H1 (cell line): ENCODE results near the gene TBC1D24. TPM values are rescaled to one million over a fixed set of nuclear protein-coding genes. Genes with fewer than 3 reads are reported as not detected.
"Not testable (repeated sequence)": the region's sequence is repeated elsewhere in the genome, so short reads cannot be mapped to it uniquely, and the experiment has no call there.

Experiments
- CTCF ChIA-PET: fragments of 300-600 bp; sonication (Branson Sonifier 250); formaldehyde crosslinking; loops from one replicate; lab custom pipeline; 2021; ENCODE audit not compliant: partially characterized antibody; lab: Charles Lee
- POLR2A ChIA-PET: fragments of 300-600 bp; sonication (Branson Sonifier 250); formaldehyde crosslinking; loops from one replicate; lab custom pipeline; 2021; ENCODE audit warnings: inconsistent platforms; ENCODE audit not compliant: partially characterized antibody; lab: Charles Lee
- DNase-seq, 2 experiments: peaks; one replicate each; pipeline versions ENCODE4 v3.0.0 to v3.0.0-alpha.2; 2010 to 2022; ENCODE audit warnings: low spot score in 2 of 2, low read depth in 1 of 2, mixed read lengths in 1 of 2
- FAIRE-seq: peaks from 2 replicates; lab custom pipeline; 2011; peaks lifted over from hg19 to GRCh38; lab: Jason Lieb, UNC
- H2AFZ ChIP-seq: 2 replicates; pipeline ENCODE4 v1.8.1; 2012; ENCODE audit warnings: low read length, inconsistent platforms
- H2AK5ac ChIP-seq: 2 replicates; pipeline ENCODE4 v1.6.1; 2013; ENCODE audit warnings: low read depth, low read length
- H2BK120ac ChIP-seq: replicated peaks from 2 replicates; pipeline ENCODE3; 2013; ENCODE audit warnings: low read depth, low read length, inconsistent platforms
- H2BK12ac ChIP-seq: 2 replicates; pipeline ENCODE4 v1.6.1; 2013; ENCODE audit warnings: low read depth, low read length
- H2BK15ac ChIP-seq: 2 replicates; pipeline ENCODE4 v1.6.1; 2013; ENCODE audit warnings: low read length
- H2BK20ac ChIP-seq: 2 replicates; pipeline ENCODE4 v1.6.1; 2013; ENCODE audit warnings: low read length
- H2BK5ac ChIP-seq: 2 replicates; pipeline ENCODE4 v1.6.1; 2013; ENCODE audit warnings: low read depth, low read length
- H3K14ac ChIP-seq: 2 replicates; pipeline ENCODE4 v1.6.1; 2013; ENCODE audit warnings: inconsistent platforms; ENCODE audit not compliant: insufficient read length
- H3K18ac ChIP-seq: 2 replicates; pipeline ENCODE4 v1.6.1; 2013; ENCODE audit warnings: low read length; ENCODE audit errors: extremely low read depth
- H3K23ac ChIP-seq: 2 replicates; pipeline ENCODE4 v1.6.1; 2013; ENCODE audit warnings: inconsistent platforms; ENCODE audit not compliant: insufficient read length
- H3K23me2 ChIP-seq: 2 replicates; pipeline ENCODE4 v1.6.1; 2013; ENCODE audit warnings: low read depth, low read length
- H3K27ac ChIP-seq: 2 replicates; pipeline ENCODE4 v1.6.1; 2011; ENCODE audit warnings: low read depth, low read length, inconsistent platforms
- H3K27me3 ChIP-seq, 4 experiments: replicated peaks in 1 of 4; 1 replicate in 1 of 4; 2 replicates in 3 of 4; pipeline versions ENCODE4 v1.6.1 to v1.8.1; 2011 to 2013; ENCODE audit warnings: low read length in 3 of 4, mild to moderate bottlenecking in 3 of 4, inconsistent platforms in 2 of 4, mixed read lengths in 2 of 4, moderate library complexity in 1 of 4; ENCODE audit not compliant: control insufficient read depth in 3 of 4, insufficient read depth in 3 of 4; ENCODE audit errors: extremely low read depth in 1 of 4
- H3K36me3 ChIP-seq, 4 experiments: 2 replicates each; pipeline versions ENCODE4 v1.6.1 to v1.8.1; 2011 to 2013; ENCODE audit warnings: mild to moderate bottlenecking in 4 of 4, low read length in 3 of 4, moderate library complexity in 2 of 4, control low read depth in 1 of 4, inconsistent platforms in 1 of 4; ENCODE audit not compliant: insufficient read depth in 4 of 4, control insufficient read depth in 2 of 4
- H3K4ac ChIP-seq: replicated peaks from 2 replicates; pipeline ENCODE3; 2013; ENCODE audit warnings: low read length, low read depth, mixed read lengths, inconsistent platforms; ENCODE audit not compliant: insufficient read length
- H3K4me1 ChIP-seq, 4 experiments: replicated peaks in 1 of 4; 1 replicate in 1 of 4; 2 replicates in 3 of 4; pipeline versions ENCODE4 v1.6.1 to v1.8.1; 2011 to 2013; ENCODE audit warnings: low read length in 3 of 4, inconsistent platforms in 2 of 4, mixed read lengths in 1 of 4; ENCODE audit not compliant: insufficient read depth in 4 of 4, control insufficient read depth in 3 of 4
- H3K4me2 ChIP-seq, 2 experiments: 2 replicates each; pipeline versions ENCODE4 v1.6.1 to v1.8.1; 2011 to 2013; ENCODE audit warnings: low read depth in 2 of 2, low read length in 2 of 2, control low read depth in 1 of 2, inconsistent platforms in 1 of 2, mild to moderate bottlenecking in 1 of 2; ENCODE audit not compliant: insufficient read depth in 1 of 2
- H3K4me3 ChIP-seq, 4 experiments: fragments of 200-600, 300-600 bp in 1 of 4; sonication (generic), shearing (Covaris generic), sonication (Bioruptor Twin) in 1 of 4; 2 replicates each; pipeline versions ENCODE4 v1.5.1 to v1.8.1; 2011 to 2016; ENCODE audit warnings: low read length in 4 of 4, low read depth in 3 of 4, control low read depth in 2 of 4, inconsistent platforms in 2 of 4, mild to moderate bottlenecking in 2 of 4, mixed read lengths in 1 of 4, moderate library complexity in 1 of 4; ENCODE audit not compliant: insufficient read depth in 2 of 4; ENCODE audit errors: extremely low read depth in 1 of 4
- H3K56ac ChIP-seq: replicated peaks from 2 replicates; pipeline ENCODE3; 2013; ENCODE audit warnings: low read depth, mild to moderate bottlenecking, mixed read lengths, low read length, inconsistent platforms; ENCODE audit not compliant: insufficient read length
- H3K79me1 ChIP-seq: 2 replicates; pipeline ENCODE4 v1.6.1; 2013; ENCODE audit warnings: low read depth, low read length, control low read depth
- H3K79me2 ChIP-seq, 2 experiments: 2 replicates each; pipeline versions ENCODE4 v1.6.1 to v1.8.1; 2012 to 2013; ENCODE audit warnings: low read length in 2 of 2, mild to moderate bottlenecking in 2 of 2, inconsistent platforms in 1 of 2; ENCODE audit not compliant: insufficient read depth in 2 of 2, control insufficient read depth in 1 of 2
- H3K9ac ChIP-seq, 4 experiments: replicated peaks in 1 of 4; 1 replicate in 1 of 4; 2 replicates in 3 of 4; pipeline versions ENCODE4 v1.6.1 to v1.8.1; 2011 to 2013; ENCODE audit warnings: low read depth in 3 of 4, low read length in 3 of 4, control low read depth in 2 of 4, mild to moderate bottlenecking in 2 of 4, moderate library complexity in 2 of 4, inconsistent platforms in 1 of 4; ENCODE audit errors: extremely low read depth in 1 of 4
- H3K9me3 ChIP-seq, 2 experiments: 2 replicates each; pipeline versions ENCODE4 v1.6.1 to v1.8.1; 2012 to 2013; ENCODE audit warnings: mild to moderate bottlenecking in 2 of 2, moderate library complexity in 2 of 2, control low read depth in 1 of 2, inconsistent platforms in 1 of 2, low read depth in 1 of 2, low read length in 1 of 2, mixed read lengths in 1 of 2; ENCODE audit not compliant: insufficient read depth in 2 of 2
- H4K20me1 ChIP-seq, 2 experiments: replicated peaks in 1 of 2; 2 replicates each; pipeline versions ENCODE3 to v1.8.1; 2011 to 2013; ENCODE audit warnings: inconsistent platforms in 2 of 2, low read length in 2 of 2, mild to moderate bottlenecking in 1 of 2; ENCODE audit not compliant: insufficient read depth in 2 of 2, control insufficient read depth in 1 of 2
- H4K5ac ChIP-seq: 2 replicates; pipeline ENCODE4 v1.6.1; 2013; ENCODE audit warnings: low read length, low read depth, mixed read lengths, inconsistent platforms; ENCODE audit not compliant: insufficient read length
- H4K8ac ChIP-seq: 2 replicates; pipeline ENCODE4 v1.8.0; 2013; ENCODE audit warnings: mild to moderate bottlenecking, moderate library complexity, low read length, inconsistent platforms; ENCODE audit not compliant: insufficient read depth; ENCODE audit errors: extremely low read depth
- H4K91ac ChIP-seq: replicated peaks from 2 replicates; pipeline ENCODE3; 2013; ENCODE audit warnings: low read length, mixed read lengths, inconsistent platforms; ENCODE audit not compliant: insufficient read length
- CEBPB ChIP-seq: IDR thresholded peaks from 2 replicates; pipeline ENCODE4 v1.6.1; 2012; ENCODE audit warnings: low read depth, low read length
- CTCF ChIP-seq, 3 experiments: IDR thresholded peaks; 1 replicate in 2 of 3; 2 replicates in 1 of 3; pipeline versions ENCODE4 v1.5.1 to v1.6.1; 2011; ENCODE audit warnings: low read length in 3 of 3, mild to moderate bottlenecking in 3 of 3, inconsistent platforms in 2 of 3, low read depth in 1 of 3, moderate library complexity in 1 of 3; ENCODE audit not compliant: insufficient read depth in 1 of 3; ENCODE audit errors: control extremely low read depth in 1 of 3
- JUND ChIP-seq: IDR thresholded peaks from 2 replicates; pipeline ENCODE4 v1.6.1; 2011; ENCODE audit warnings: mild to moderate bottlenecking, improper control_type of control experiment, low read length
- TEAD4 ChIP-seq: IDR thresholded peaks from 2 replicates; pipeline ENCODE4 v1.6.1; 2012; ENCODE audit warnings: low read depth, low read length, inconsistent platforms, mixed read lengths
- WGBS, 2 experiments: shearing (Covaris generic) in 1 of 2; methylation state at CpG; one replicate each; pipeline versions ENCODE4 v1.1.6 to v1.1.7; 2013 to 2015; ENCODE audit warnings: low lambda C conversion rate in 2 of 2, mixed read lengths in 2 of 2, inconsistent platforms in 1 of 2, low coverage in 1 of 2, missing lambda C conversion rate in 1 of 2; ENCODE audit not compliant: insufficient replicate concordance in 2 of 2, insufficient coverage in 1 of 2, insufficient read length in 1 of 2; ENCODE audit errors: extremely low coverage in 1 of 2, missing lambda C conversion rate in 1 of 2; 5-methylcytosine and 5-hydroxymethylcytosine counted together
- polyA plus RNA-seq, 7 experiments: library from polyadenylated mRNA; depleted of rRNA in 3 of 7; stranded (reverse) in 5 of 7; unstranded in 2 of 7; fragments of >200 nt in 5 of 7; fragments of 200-250 nt in 2 of 7; gene quantifications; 1 replicate in 5 of 7; 2 replicates in 1 of 7; 4 replicates in 1 of 7; pipeline versions ENCODE4 v1.2.1 to v1.2.3, GENCODE V29; 2011 to 2013; ENCODE audit warnings: missing spikeins in 2 of 7, mixed read lengths in 2 of 7
- total RNA-seq: library from RNA; stranded (reverse); fragmentation: NEBNext Ultra II Directional; extraction: Animal tissue kit (Norgen Biotek cat#: 25700); gene quantifications from 2 replicates; pipeline ENCODE4 v1.2.1, GENCODE V29; 2021
- TF ChIP-seq, protein P1 (sequence below): IDR thresholded peaks from 2 replicates; pipeline ENCODE4 v1.6.1; 2011; ENCODE audit warnings: low read depth, mild to moderate bottlenecking, low read length; ENCODE audit not compliant: insufficient read depth

Gene TBC1D24
- total and polyA plus RNA-seq, 2 of the 8 experiments (the other 6 are each of a cell fraction or from before 2014, with no cell fraction given), result 8.7 to 21.5 TPM

GRCh38 chr16:2551420-2551889 lies 76.5 kb downstream of the TBC1D24 start:
- H3K4me2 ChIP-seq, H3K23ac ChIP-seq, H3K4me3 ChIP-seq, CTCF ChIA-PET, H3K27ac ChIP-seq, H2BK15ac ChIP-seq, H2BK20ac ChIP-seq, H3K9me3 ChIP-seq, H2BK120ac ChIP-seq, H4K20me1 ChIP-seq, H3K79me1 ChIP-seq, H3K9ac ChIP-seq, H4K8ac ChIP-seq, H3K18ac ChIP-seq, FAIRE-seq, H4K5ac ChIP-seq, H3K79me2 ChIP-seq, H2BK5ac ChIP-seq, H2BK12ac ChIP-seq, H3K4me1 ChIP-seq, H2AFZ ChIP-seq, H3K36me3 ChIP-seq, H3K14ac ChIP-seq, H2AK5ac ChIP-seq, H3K27me3 ChIP-seq, H3K56ac ChIP-seq, H3K23me2 ChIP-seq, H4K91ac ChIP-seq, H3K4ac ChIP-seq: not testable (repeated sequence)
- TF ChIP-seq CTCF (IDR thresholded peaks at IDR 0.05; ENCODE audit: control extremely low read depth in 1 of 3, insufficient read depth in 1 of 3, low read depth in 1 of 3, low read length in 3 of 3) (peak in 1 of 3 experiments; percentile 21; a peak in 1 of 4 replicates), CEBPB (peak; percentile 97), TEAD4 (peak; percentile 82), JUND (0 out of 2 replicates have a peak, but pooled peaks have one; percentile 54)
- TF ChIP-seq, protein P1, sequence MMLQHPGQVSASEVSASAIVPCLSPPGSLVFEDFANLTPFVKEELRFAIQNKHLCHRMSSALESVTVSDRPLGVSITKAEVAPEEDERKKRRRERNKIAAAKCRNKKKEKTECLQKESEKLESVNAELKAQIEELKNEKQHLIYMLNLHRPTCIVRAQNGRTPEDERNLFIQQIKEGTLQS, result peak; percentile 82
- WGBS, 2 experiments, result 63% methylated on average over 8 of the region's 17 CpGs; no CpG with 5 or more reads in 1 of the 2 experiments
- POLR2A ChIA-PET, result interaction anchor here (1.1 kb wide), 1 partner anchor 19 kb away, joined by 8 read pairs; no protein-coding TSS in a partner anchor
- DNase-seq, result peak in 1 of 2 experiments; percentile 46
